Measurements from ENCODE around the gene ABHD16A. TPM values are rescaled to one million over a fixed set of nuclear protein-coding genes. Genes with fewer than 3 reads are reported as not detected.

The ABHD16A gene
- total RNA-seq, 1 experiment from 2014 or later: 38.5 TPM

- DNase-seq (ENCODE audit: low spot score): no peak
Measured at GRCh38 chr6:31663126-31663960, 39.8 kb downstream of the ABHD16A start.

GRCh38 chr6:31662124-31662723, 40.9 kb downstream of the ABHD16A start:
- no peak for DNase-seq (ENCODE audit: low spot score)

- DNase-seq (ENCODE audit: low spot score): no peak
Measured at GRCh38 chr6:31661262-31662123, 41.6 kb downstream of the ABHD16A start.

- peak; percentile 64 for DNase-seq (ENCODE audit: low spot score)
Measured at GRCh38 chr6:31660381-31661261, 42.5 kb downstream of the ABHD16A start, which contains the start of gene C6orf47. TSS of gene C6orf47 (minus strand) at chr6:31660778. CDS start at chr6:31659947, 831 bp downstream.

GRCh38 chr6:31659649-31660380, 43.3 kb downstream of the ABHD16A start:
- no peak for DNase-seq (ENCODE audit: low spot score)

GRCh38 chr6:31658983-31659648, 44.0 kb downstream of the ABHD16A start:
- no peak for DNase-seq (ENCODE audit: low spot score)

GRCh38 chr6:31658158-31658688, 44.9 kb downstream of the ABHD16A start:
- DNase-seq (ENCODE audit: low spot score): no peak

- no peak for DNase-seq (ENCODE audit: low spot score)
Measured at GRCh38 chr6:31657406-31658157, 45.5 kb downstream of the ABHD16A start.

- no peak for DNase-seq (ENCODE audit: low spot score)
Measured at GRCh38 chr6:31655349-31656237, 47.5 kb downstream of the ABHD16A start, which contains the start of gene APOM. TSS of gene APOM (plus strand) at chr6:31655894. CDS start at chr6:31655967, 73 bp downstream.

GRCh38 chr6:31654574-31655348, 48.4 kb downstream of the ABHD16A start:
- no peak for DNase-seq (ENCODE audit: low spot score)

GRCh38 chr6:31652925-31653724, 50.0 kb downstream of the ABHD16A start:
- peak; percentile 89 for DNase-seq (ENCODE audit: low spot score)

- DNase-seq (ENCODE audit: low spot score): no peak
Measured at GRCh38 chr6:31651602-31652191, 51.4 kb downstream of the ABHD16A start.

- no peak for DNase-seq (ENCODE audit: low spot score)
Measured at GRCh38 chr6:31645325-31645724, 57.8 kb downstream of the ABHD16A start.

GRCh38 chr6:31643818-31644454, 59.2 kb downstream of the ABHD16A start:
- no peak for DNase-seq (ENCODE audit: low spot score)

Data from A172 (cell line).